GM19468 (cell line): ENCODE data around the gene PXMP4.
"Not testable (repeated sequence)": the region's sequence is repeated elsewhere in the genome, so short reads cannot be mapped to it uniquely, and the experiment has no call there.

Source experiments
- ATAC-seq: cut with Tn5 transposase; IDR thresholded peaks from one replicate; pipeline ENCODE4 v1.9.1; 2021; ENCODE audit warnings: mild to moderate bottlenecking, moderate library complexity, moderate number of reproducible peaks; ENCODE audit not compliant: unreplicated experiment; ENCODE audit errors: extremely low read depth

PXMP4 gene

GRCh38 chr20:33719989-33720709 lies at the start of gene PXMP4:
Gene PXMP4, minus strand, starts transcription at chr20:33720310. Its CDS starts 103 bp downstream, at chr20:33720207.
- ATAC-seq, result peak; percentile 82

- ATAC-seq, result no peak
Observed at GRCh38 chr20:33769043-33769442, 48.9 kb upstream of the PXMP4 start.

GRCh38 chr20:33767777-33768138 lies 47.6 kb upstream of the PXMP4 start:
- no peak for ATAC-seq

GRCh38 chr20:33766686-33767085 lies 46.6 kb upstream of the PXMP4 start:
- no peak for ATAC-seq

GRCh38 chr20:33765592-33765991 lies 45.5 kb upstream of the PXMP4 start:
- no peak for ATAC-seq

- ATAC-seq, result no peak
Observed at GRCh38 chr20:33765099-33765498, 45.0 kb upstream of the PXMP4 start.

GRCh38 chr20:33761698-33762250 lies 41.7 kb upstream of the PXMP4 start:
- ATAC-seq, result no peak

- no peak for ATAC-seq
Observed at GRCh38 chr20:33757458-33757857, 37.3 kb upstream of the PXMP4 start.

- no peak for ATAC-seq
Observed at GRCh38 chr20:33757046-33757445, 36.9 kb upstream of the PXMP4 start.

GRCh38 chr20:33755936-33756490 lies 35.9 kb upstream of the PXMP4 start:
- not testable (repeated sequence) for ATAC-seq

GRCh38 chr20:33753763-33754162 lies 33.7 kb upstream of the PXMP4 start:
- no peak for ATAC-seq

GRCh38 chr20:33753143-33753542 lies 33.0 kb upstream of the PXMP4 start:
- ATAC-seq, result no peak

GRCh38 chr20:33751775-33752174 lies 31.7 kb upstream of the PXMP4 start:
- ATAC-seq, result no peak

- no peak for ATAC-seq
Observed at GRCh38 chr20:33746325-33746998, 26.4 kb upstream of the PXMP4 start.

- ATAC-seq, result no peak
Observed at GRCh38 chr20:33744773-33745385, 24.8 kb upstream of the PXMP4 start.

- no peak for ATAC-seq
Observed at GRCh38 chr20:33744181-33744580, 24.1 kb upstream of the PXMP4 start.

- ATAC-seq, result no peak
Observed at GRCh38 chr20:33740189-33740588, 20.1 kb upstream of the PXMP4 start.

- ATAC-seq, result no peak
Observed at GRCh38 chr20:33739493-33739892, 19.4 kb upstream of the PXMP4 start.

GRCh38 chr20:33736962-33737361 lies 16.9 kb upstream of the PXMP4 start:
- ATAC-seq, result no peak

- no peak for ATAC-seq
Observed at GRCh38 chr20:33733654-33734576, 13.8 kb upstream of the PXMP4 start.
